IPS-NIHi7 (cell line): ENCODE data around the gene SNRNP40.
A peak's percentile ranks its signal among the peaks of the same experiment; 100 is the strongest.

Experiments used
- DNase-seq: peaks from one replicate; pipeline ENCODE4 v3.0.0; 2012; ENCODE audit warnings: mixed read lengths; ENCODE audit errors: extremely low spot score

SNRNP40 gene

DNA sequence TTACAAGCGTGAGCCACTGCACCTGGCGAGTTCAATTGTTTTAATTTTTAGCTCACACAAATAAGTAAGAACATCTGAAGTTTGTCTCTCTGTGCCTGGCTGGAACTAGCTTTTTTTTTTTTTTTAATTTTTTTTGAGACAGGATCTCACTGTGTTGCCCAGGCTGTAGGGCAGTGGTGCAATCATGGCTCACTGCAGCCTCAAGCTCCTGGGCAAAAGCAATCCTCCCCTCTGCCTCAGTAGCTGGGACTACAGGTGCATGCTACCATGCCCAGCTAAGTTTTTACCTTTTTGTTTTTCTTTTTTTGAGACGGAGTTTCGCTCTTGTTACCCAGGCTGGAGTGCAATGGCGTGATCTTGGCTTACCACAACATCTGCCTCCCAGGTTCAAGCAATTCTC lies 64.8 kb downstream of the SNRNP40 start:
- no peak for DNase-seq

DNA sequence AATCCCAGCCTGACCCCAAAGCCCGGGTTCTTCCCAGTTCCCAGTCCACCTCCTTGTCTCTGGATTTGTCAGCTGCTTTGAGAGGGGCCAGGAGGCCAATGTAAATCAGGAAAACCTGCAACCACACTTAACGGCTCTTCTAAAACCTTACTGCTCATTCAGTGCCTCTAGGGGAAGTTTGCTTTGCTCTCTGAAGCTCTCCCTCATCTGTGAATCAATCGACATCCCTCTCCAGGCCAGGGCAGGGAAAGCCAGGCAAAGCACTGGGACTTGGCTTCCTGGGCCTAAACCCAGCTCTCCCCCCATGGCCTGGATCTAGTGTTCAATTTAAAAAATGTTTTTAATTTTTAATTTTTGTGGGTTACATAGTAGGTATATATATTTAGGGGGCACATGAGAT lies 66.2 kb downstream of the SNRNP40 start:
- no peak for DNase-seq

DNA sequence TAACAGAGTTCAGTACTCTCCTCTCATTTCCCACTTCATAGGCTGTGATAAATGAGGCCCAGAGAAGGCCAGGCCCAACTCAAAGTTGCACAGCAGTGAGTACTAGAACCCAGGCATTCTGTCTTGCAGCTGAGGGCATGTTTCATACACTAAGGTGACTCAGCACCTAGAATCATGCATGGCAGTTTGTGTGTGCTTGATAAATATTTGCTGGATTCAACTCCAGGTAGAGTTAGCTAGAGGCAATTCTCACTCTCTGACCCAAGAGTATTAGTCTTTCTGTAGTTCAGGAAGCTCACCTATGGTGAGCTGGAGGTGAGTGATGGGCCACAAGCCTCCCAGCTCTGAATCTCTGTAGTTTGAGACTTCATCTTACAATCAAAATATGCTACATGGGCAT lies 67.6 kb downstream of the SNRNP40 start:
- DNase-seq: no peak

DNA sequence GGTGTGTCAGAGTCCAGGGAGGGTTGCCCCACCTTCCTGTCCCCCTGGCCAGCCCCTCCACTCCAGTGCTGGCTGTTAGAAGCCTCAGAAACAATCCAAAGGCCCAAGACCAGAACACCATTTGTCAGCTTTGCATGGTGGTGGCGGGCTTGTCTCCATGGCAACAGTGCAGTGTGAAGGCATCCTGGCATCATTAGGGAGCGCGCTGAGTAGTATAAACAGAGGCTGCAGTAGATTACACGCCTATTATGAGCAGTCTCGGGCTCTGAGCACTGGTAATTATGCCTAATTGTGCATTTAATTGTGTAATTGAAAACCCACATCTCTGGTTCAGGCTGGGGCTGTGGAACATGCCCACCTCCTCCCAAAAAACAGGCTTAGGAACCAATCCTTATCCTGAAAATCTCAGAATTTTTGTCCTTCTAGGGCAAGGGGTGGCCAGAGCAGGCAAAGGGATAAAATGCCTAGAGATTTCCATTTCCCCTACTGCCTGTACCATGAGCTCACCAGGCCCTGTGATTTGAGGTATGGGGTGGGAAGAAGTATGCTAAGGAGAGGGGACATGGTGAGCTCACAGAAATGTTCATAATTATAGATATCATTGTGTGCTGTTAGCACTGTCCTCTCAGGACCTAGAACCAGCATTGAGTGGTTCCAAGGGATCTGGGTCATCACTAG lies 68.6 kb downstream of the SNRNP40 start:
- no peak for DNase-seq

DNA sequence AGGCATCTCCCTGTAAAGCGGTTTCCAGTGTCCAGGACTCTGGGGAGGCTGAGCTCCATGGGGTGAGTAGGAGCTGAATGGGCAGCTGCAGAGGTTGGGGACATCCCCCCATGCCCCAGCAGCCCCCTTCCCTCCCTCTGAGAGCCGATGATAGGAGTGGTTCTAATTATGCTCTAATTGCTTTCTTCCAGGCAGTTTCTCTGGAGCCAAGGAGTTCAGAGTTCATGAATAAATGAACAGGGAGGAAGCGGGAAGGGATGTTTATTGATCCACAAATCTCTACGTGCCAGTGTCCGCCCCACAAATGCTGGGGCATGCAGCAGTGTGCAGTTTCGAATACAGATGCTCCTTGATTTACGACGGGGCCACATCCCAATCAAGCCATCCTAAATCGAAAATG lies 72.5 kb downstream of the SNRNP40 start:
- no peak for DNase-seq

DNA sequence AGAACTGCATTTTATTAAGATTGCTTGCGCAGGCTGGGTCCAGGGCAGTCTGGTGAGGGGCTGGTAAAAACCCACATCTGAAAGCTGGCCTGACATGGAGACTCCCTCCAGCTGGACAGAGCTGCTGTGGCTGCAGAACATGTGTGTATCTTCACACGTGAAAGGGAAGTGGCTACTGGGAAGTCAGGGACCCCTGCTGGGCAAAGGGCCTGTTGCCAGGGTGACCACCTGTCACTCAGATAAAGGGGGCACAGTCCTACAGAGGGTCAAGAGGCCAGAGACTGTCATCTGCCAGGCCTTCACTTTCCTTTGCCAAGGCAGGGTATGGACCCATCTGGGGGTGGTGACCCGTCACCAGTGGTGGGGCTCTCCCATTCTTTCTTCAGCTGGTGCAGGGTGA lies 74.4 kb downstream of the SNRNP40 start:
- no peak for DNase-seq

DNA sequence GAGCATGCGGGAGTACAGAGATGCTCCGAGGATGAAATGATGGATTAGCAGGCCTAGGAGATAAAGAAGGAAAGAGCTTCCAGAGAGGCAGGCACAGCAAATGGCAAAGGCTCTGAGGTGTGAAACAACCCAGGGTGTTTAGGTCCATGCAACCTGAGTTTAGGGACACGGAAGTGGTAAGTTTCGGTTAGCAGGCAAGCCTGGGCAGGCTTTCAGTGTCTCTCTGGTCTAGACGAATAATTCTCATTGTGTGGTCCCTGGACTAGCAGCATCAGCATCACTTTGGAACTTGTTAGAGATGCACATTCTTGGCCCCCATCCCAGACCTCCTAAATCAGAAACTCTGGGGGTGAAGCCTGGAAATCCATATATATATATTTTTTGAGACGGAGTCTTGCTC lies 75.5 kb downstream of the SNRNP40 start:
- no peak for DNase-seq

DNA sequence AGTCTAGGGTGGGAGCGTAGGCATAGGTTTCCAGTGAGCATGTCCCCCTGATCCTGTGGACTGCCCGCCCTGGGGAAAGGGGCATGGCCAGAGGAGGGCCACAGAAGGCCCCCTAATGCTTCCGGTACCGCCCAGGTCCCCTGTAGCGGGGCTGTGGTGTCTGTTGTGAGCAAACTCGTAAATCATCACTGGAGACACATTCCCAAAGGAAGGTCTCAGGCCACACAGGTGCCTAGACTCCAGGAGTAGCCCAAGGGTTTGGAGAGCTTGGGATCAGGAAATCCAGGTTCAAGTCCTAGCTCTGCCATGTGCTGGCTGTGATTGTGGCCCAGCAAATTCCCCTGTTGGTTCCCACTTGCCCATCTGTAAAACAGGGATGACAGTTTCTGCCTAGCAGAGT lies 77.1 kb downstream of the SNRNP40 start:
- DNase-seq: no peak

DNA sequence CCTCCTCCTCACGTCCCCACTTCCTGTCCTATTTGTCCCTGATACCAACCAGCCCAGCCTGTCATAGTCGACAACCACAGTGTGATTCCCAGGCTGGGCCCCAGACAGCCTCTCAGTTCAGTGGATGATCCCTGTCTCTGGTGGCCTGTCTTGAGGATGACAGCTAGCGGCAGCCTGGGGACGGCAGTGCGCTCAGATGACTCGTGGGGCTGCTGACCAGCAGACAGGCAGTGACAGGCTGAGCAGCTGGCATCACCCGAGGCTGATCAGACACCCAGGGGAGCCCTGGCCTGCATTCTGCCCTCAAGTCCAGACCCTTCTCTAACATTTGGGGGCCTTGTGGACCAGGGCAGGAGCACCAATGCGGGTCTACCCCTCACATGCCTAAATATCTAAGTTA lies 77.9 kb downstream of the SNRNP40 start:
- DNase-seq: no peak

DNA sequence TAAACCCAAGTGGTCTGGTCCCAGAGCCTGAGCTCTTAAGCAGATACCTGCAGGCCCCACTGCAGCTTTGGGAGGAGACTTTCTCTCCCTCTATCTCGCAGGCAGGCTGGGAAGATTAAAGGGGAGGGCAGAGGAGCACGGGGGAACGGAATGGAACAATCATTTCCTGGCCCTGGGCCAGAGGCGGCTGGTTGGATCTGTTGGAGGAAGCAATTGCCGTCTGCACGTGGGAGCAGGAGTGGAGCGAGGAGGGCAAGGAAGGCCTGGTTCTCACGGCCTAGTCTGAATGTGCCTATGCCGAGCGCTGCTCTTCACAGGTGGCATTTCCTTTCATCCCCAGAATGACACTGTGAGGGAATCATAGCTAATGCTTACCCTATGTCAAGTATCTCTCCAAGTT lies 80.6 kb downstream of the SNRNP40 start:
- peak; percentile 46 for DNase-seq

DNA sequence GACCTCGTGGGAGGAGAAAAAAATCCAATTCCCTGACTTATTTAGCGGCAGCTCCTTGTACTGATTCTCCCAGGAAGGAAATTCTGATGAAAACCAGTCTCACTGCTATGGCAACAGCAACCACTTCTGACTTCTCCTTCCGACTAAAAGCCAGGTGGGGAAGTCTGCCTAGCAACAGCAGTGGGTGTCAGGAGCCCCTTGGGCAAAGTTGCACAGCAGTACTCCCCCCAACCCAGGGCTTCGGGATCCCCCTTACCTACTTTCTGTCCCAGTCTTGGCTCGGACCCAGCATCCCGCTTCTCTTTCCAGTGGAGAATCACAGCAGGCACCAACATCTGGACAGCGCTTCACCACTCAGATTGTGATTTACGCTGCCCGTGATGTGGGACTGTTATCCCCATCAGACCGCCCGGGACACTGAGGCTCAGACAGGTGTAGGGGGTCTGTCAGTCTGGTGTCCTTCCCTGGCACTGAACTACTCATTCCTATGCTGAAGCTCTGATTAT lies 81.5 kb downstream of the SNRNP40 start:
- no peak for DNase-seq

DNA sequence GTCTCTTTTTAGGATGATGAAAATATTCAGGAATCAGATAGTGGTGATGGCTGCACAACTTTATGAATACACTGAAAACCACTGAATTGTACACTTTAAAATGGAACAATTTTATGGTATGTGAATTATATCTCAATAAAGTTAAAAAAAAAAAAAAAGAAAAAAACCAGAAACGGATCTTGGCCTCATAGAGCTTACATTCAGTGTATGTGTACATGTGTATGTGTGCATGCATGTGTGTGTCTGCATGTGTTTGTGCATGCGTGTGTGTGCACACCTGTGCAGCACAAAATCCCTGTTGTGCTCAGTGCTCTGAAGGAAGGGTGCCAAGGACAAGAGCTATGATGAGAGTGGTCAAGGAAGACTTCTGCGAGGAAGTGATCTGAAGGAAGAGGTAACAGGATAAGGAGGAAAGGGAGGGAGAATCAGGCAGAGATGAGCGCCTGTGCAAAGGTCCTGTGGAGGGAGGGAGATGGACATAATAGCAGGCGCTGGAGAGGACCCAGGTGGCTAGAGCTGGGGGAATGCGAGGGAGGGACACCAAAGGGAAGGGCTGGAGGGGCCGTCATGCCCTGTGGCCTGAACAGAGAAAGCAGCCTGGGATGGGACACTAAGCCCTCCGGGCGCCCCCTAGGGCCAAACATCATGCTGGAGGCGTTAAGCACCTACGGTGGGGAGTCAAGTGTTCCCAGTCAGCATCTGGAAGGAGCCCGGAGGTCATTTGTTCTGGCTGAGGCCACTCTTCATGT lies 82.1 kb downstream of the SNRNP40 start:
- DNase-seq: peak; percentile 84
